K562 (cell line): ENCODE measurements around the gene GPR107. TPM values are rescaled to one million over a fixed set of nuclear protein-coding genes. Genes with fewer than 3 reads are reported as not detected.
A peak's percentile ranks its signal among the peaks of the same experiment; 100 is the strongest.

ENCODE experiments used
- ADNP ChIP-seq: fragments of 200-800 bp; sonication (Bioruptor generic); IDR thresholded peaks from 2 replicates; pipeline ENCODE4 v1.6.1; 2016; ENCODE audit warnings: missing genetic modification characterization, missing compliant biosample characterization
- COPS2 ChIP-seq: fragments of 450-650 bp; conservative IDR thresholded peaks from 2 replicates; pipeline ENCODE4 v1.6.1; 2016; ENCODE audit warnings: mild to moderate bottlenecking, moderate library complexity
- ESRRA ChIP-seq: fragments of 450-650 bp; IDR thresholded peaks from 2 replicates; pipeline ENCODE4 v1.6.1; 2014; ENCODE audit warnings: low read depth, mild to moderate bottlenecking, moderate library complexity, borderline replicate concordance
- ETV5 ChIP-seq: sonication (generic); formaldehyde crosslinking; IDR thresholded peaks from 2 replicates; pipeline ENCODE4 v1.4.0; 2020; ENCODE audit warnings: low read depth, mild to moderate bottlenecking, missing genetic modification reagents
- FOSL1 ChIP-seq: fragments of 200-800 bp; sonication (Bioruptor generic); conservative IDR thresholded peaks from 2 replicates; pipeline ENCODE4 v1.6.1; 2016; ENCODE audit warnings: missing genetic modification characterization, missing compliant biosample characterization
- GATAD2A ChIP-seq: fragments of 450-650 bp; IDR thresholded peaks from 2 replicates; pipeline ENCODE4 v1.6.1; 2017
- KLF13 ChIP-seq: fragments of 450-650 bp; IDR thresholded peaks from 2 replicates; pipeline ENCODE4 v1.6.1; 2016; ENCODE audit warnings: missing genetic modification characterization, low read depth, mild to moderate bottlenecking, missing compliant biosample characterization, moderate library complexity, borderline replicate concordance
- MLX ChIP-seq, 2 experiments: fragments of 450-650 bp in 1 of 2; sonication (generic) in 1 of 2; formaldehyde crosslinking; conservative IDR thresholded peaks; 2 replicates each; pipeline versions ENCODE4 v1.4.0 to v1.8.1; 2020 to 2022; ENCODE audit warnings: mild to moderate bottlenecking in 1 of 2, missing genetic modification reagents in 1 of 2
- MTA3 ChIP-seq: fragments of 450-650 bp; formaldehyde crosslinking; IDR thresholded peaks from 2 replicates; pipeline ENCODE4 v1.6.1; 2017; ENCODE audit warnings: mild to moderate bottlenecking, borderline replicate concordance
- NKRF ChIP-seq: fragments of 450-650 bp; IDR thresholded peaks from 2 replicates; pipeline ENCODE4 v1.6.1; 2016; ENCODE audit warnings: borderline replicate concordance
- SMAD3 ChIP-seq: fragments of 450-650 bp; formaldehyde crosslinking; conservative IDR thresholded peaks from 2 replicates; pipeline ENCODE4 v1.4.0; 2020; ENCODE audit warnings: mild to moderate bottlenecking
- WHSC1 ChIP-seq: IDR thresholded peaks from one replicate; pipeline ENCODE4 v1.6.1; 2012; ENCODE audit warnings: low read length, control low read depth, inconsistent platforms
- YY1 ChIP-seq, 3 experiments: IDR thresholded peaks; 2 replicates each; pipeline ENCODE4 v1.6.1; 2011; ENCODE audit warnings: low read length in 2 of 3, mild to moderate bottlenecking in 2 of 3, moderate library complexity in 2 of 3, borderline replicate concordance in 1 of 3, control low read depth in 1 of 3, low read depth in 1 of 3; ENCODE audit not compliant: insufficient read depth in 3 of 3, insufficient replicate concordance in 2 of 3, control insufficient read depth in 1 of 3, insufficient read length in 1 of 3; ENCODE audit errors: extremely low read depth in 1 of 3
- ZNF121 ChIP-seq: sonication (generic); formaldehyde crosslinking; conservative IDR thresholded peaks from 2 replicates; pipeline ENCODE4 v1.8.0; 2022; ENCODE audit warnings: missing genetic modification reagents
- ZNF280A ChIP-seq: fragments of 450-650 bp; IDR thresholded peaks from 2 replicates; pipeline ENCODE4 v1.6.1; 2018; ENCODE audit warnings: mild to moderate bottlenecking, low read depth; ENCODE audit not compliant: partially characterized antibody
- ZNF778 ChIP-seq: fragments of 450-650 bp; formaldehyde crosslinking; IDR thresholded peaks from 2 replicates; pipeline ENCODE4 v1.4.0; 2020; ENCODE audit warnings: mild to moderate bottlenecking, moderate library complexity
- polyA plus RNA-seq, 8 experiments: library from polyadenylated mRNA; depleted of rRNA in 4 of 8; stranded (reverse) in 5 of 8; unstranded in 3 of 8; fragments of >200 nt; fragmentation: Nextera tagmentation in 2 of 8; fragmentation: Illumina TruSeq in 1 of 8; extraction: Ambion mirVana in 2 of 8; extraction: Trizol in 1 of 8; gene quantifications; 2 replicates each; pipeline versions ENCODE4 v1.2.1 to v1.2.3, GENCODE V29; 2011 to 2014; ENCODE audit warnings: inconsistent platforms in 1 of 8, missing spikeins in 1 of 8
- total RNA-seq, 7 experiments: library from RNA; depleted of rRNA in 6 of 7; stranded (reverse); fragments of >200 nt in 6 of 7; fragmentation: Illumina TruSeq in 2 of 7; extraction: Trizol in 2 of 7; gene quantifications; 2 replicates each; pipeline versions ENCODE4 v1.2.1 to v1.2.3, GENCODE V29; 2011 to 2021; ENCODE audit warnings: low replicate concordance in 1 of 7
- TF ChIP-seq, protein P1 (sequence below), 2 experiments: fragments of 250-450 bp in 1 of 2; fragments of 450-650 bp in 1 of 2; sonication (Bioruptor Pico) in 1 of 2; IDR thresholded peaks; 2 replicates each; pipeline versions ENCODE4 v1.6.1 to v1.8.0; 2016 to 2021; ENCODE audit warnings: mild to moderate bottlenecking in 2 of 2, moderate library complexity in 2 of 2, missing compliant biosample characterization in 1 of 2, missing genetic modification characterization in 1 of 2
- TF ChIP-seq, protein P2 (sequence below): sonication (generic); formaldehyde crosslinking; IDR thresholded peaks from 2 replicates; pipeline ENCODE4 v1.8.0; 2022; ENCODE audit warnings: missing genetic modification reagents, mild to moderate bottlenecking, borderline replicate concordance

The GPR107 gene
- total and polyA plus RNA-seq, 9 of the 15 experiments (the other 6 are each of a cell fraction or from before 2014, with no cell fraction given) = 3.2 to 34.6 (median 14.4) TPM

DNA sequence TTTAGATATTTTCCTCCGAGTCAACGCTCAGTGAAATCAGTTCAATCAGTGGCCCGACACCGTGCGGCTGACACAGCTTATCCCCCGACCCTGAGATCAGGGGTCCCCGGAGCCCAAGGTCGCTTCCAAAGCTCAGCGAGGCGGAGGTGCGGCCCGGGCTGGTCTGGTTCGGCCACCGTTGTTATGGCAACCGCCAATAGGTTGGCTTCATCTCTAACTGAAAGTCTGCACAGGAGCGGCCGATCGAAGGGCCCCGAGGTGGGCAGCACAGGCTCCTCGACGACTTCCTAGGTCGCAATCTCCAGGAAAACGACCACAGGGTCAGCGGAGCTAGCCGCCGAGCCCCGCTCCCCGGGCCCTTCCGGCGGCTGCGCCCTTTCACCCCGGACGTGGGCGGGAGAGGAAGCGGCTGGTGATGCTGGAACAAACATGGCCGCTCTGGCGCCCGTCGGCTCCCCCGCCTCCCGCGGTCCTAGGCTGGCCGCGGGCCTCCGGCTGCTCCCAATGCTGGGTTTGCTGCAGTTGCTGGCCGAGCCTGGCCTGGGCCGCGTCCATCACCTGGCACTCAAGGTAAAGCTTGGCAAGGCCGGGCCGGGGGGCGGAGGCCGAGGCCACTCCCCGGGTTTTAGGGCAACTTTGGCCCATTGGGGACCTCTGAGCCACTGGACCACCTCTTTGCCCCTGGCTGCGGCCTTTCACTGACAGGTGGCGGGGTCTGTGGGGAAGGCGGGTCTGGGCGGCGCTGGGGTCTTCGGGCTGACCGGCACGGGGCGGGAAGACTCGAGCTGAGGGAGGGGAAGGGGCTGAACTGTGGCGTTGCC is at the start of gene GPR107 (continued):
- TF ChIP-seq KLF13 (no peak; the same call in 1 of the 2 replicates), NKRF (peak; percentile 42; the same call in 1 of the 2 replicates), GATAD2A (peak; percentile 69; the same call in 1 of the 2 replicates), ZNF121 (CRISPR knock-in tag) (no peak), MTA3 (peak; percentile 58; the same call in 1 of the 2 replicates), ESRRA (peak; percentile 41), ETV5 (peak; percentile 80; the same call in 1 of the 2 replicates), COPS2 (no peak), FOSL1 (tag) (no peak), ADNP (no peak), ZNF280A (no peak), ZNF778 (no peak), MLX (CRISPR knock-in tag; conservative IDR thresholded peaks at IDR 0.05) (no peak), WHSC1 (no peak), YY1 (IDR thresholded peaks at IDR 0.05; ENCODE audit: borderline replicate concordance in 1 of 3, control insufficient read depth in 1 of 3, extremely low read depth in 1 of 3, insufficient read depth in 3 of 3, insufficient read length in 1 of 3, insufficient replicate concordance in 2 of 3, low read depth in 1 of 3, low read length in 2 of 3) (peak; percentile 86 to 99 (median 97)), SMAD3 (CRISPR knock-in tag) (0 out of 2 replicates have a peak, but pooled peaks have one; percentile 28)
- TF ChIP-seq, protein P1, sequence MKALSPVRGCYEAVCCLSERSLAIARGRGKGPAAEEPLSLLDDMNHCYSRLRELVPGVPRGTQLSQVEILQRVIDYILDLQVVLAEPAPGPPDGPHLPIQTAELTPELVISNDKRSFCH (CRISPR knock-in tag; IDR thresholded peaks at IDR 0.05) = no peak
- TF ChIP-seq, protein P1 (tag; IDR thresholded peaks at IDR 0.05) = no peak
- TF ChIP-seq, protein P2, sequence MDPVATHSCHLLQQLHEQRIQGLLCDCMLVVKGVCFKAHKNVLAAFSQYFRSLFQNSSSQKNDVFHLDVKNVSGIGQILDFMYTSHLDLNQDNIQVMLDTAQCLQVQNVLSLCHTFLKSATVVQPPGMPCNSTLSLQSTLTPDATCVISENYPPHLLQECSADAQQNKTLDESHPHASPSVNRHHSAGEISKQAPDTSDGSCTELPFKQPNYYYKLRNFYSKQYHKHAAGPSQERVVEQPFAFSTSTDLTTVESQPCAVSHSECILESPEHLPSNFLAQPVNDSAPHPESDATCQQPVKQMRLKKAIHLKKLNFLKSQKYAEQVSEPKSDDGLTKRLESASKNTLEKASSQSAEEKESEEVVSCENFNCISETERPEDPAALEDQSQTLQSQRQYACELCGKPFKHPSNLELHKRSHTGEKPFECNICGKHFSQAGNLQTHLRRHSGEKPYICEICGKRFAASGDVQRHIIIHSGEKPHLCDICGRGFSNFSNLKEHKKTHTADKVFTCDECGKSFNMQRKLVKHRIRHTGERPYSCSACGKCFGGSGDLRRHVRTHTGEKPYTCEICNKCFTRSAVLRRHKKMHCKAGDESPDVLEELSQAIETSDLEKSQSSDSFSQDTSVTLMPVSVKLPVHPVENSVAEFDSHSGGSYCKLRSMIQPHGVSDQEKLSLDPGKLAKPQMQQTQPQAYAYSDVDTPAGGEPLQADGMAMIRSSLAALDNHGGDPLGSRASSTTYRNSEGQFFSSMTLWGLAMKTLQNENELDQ (CRISPR knock-in tag) = no peak
